Hippocampal formation (tissue), 2 donors: ENCODE measurements around the gene GCN1.

Source experiments
- DNase-seq, 2 donors: peaks; one replicate each; lab custom pipeline; 2025; lab: John Stamatoyannopoulos, UW

The GCN1 gene

GRCh38 chr12:120116792-120117651 is 77.5 kb downstream of the GCN1 start:
- DNase-seq, result peak; percentile 86 to 94

- DNase-seq, result no peak
Measured at GRCh38 chr12:120116441-120116791, 78.1 kb downstream of the GCN1 start, which contains the start of gene RAB35. Gene RAB35 (minus strand): TSS chr12:120116753. CDS start chr12:120116650, 103 bp downstream.

- DNase-seq, result no peak
Measured at GRCh38 chr12:120115692-120116440, 78.6 kb downstream of the GCN1 start.

- DNase-seq, result no peak
Measured at GRCh38 chr12:120115066-120115465, 79.4 kb downstream of the GCN1 start.

GRCh38 chr12:120110550-120111501 is 83.7 kb downstream of the GCN1 start:
- DNase-seq, result peak in 1 of 2 donors; percentile 45

GRCh38 chr12:120109570-120110267 is 84.8 kb downstream of the GCN1 start:
- DNase-seq, result no peak

GRCh38 chr12:120106151-120106550 is 88.4 kb downstream of the GCN1 start:
- DNase-seq, result no peak

GRCh38 chr12:120103371-120103770 is 91.1 kb downstream of the GCN1 start:
- DNase-seq, result no peak

GRCh38 chr12:120103044-120103338 is 91.5 kb downstream of the GCN1 start:
- DNase-seq, result no peak

GRCh38 chr12:120102189-120103043 is 92.1 kb downstream of the GCN1 start:
- DNase-seq, result no peak

GRCh38 chr12:120101617-120102016 is 92.9 kb downstream of the GCN1 start:
- no peak for DNase-seq

- DNase-seq, result no peak
Measured at GRCh38 chr12:120101182-120101581, 93.3 kb downstream of the GCN1 start.

GRCh38 chr12:120100630-120101029 is 93.9 kb downstream of the GCN1 start:
- DNase-seq, result peak; percentile 65 to 68

- DNase-seq, result no peak
Measured at GRCh38 chr12:120099738-120100137, 94.8 kb downstream of the GCN1 start.

GRCh38 chr12:120098756-120099470 is 95.6 kb downstream of the GCN1 start:
- DNase-seq, result no peak

GRCh38 chr12:120096671-120097202 is 97.8 kb downstream of the GCN1 start:
- DNase-seq, result no peak

- DNase-seq, result no peak
Measured at GRCh38 chr12:120095736-120096135, 98.8 kb downstream of the GCN1 start.

- no peak for DNase-seq
Measured at GRCh38 chr12:120095331-120095730, 99.2 kb downstream of the GCN1 start.

- peak; percentile 23 to 28 for DNase-seq
Measured at GRCh38 chr12:120094485-120094884, 100.0 kb downstream of the GCN1 start.
